Measurements from ENCODE around the gene RASAL2. TPM values are rescaled to one million over a fixed set of nuclear protein-coding genes. Genes with fewer than 3 reads are reported as not detected.
A peak's percentile ranks its signal among the peaks of the same experiment; 100 is the strongest.

The RASAL2 gene
- polyA plus RNA-seq, 6 donors from 2014 or later: 0.11 to 2.1 (median 0.55) TPM

- DNase-seq: no peak
- Mint-ChIP-seq H3K27me3 (peaks cover 0 to 3% (median 0%) of the 10 kb centered on the region in 3 donors), H3K4me3 (no peak overlapping the region), H3K4me1 (peaks cover 4 to 15% (median 12%) of the 10 kb centered on the region in 3 donors), H3K36me3 (no peaks in the 10 kb centered on the region), H3K27ac (no peak overlapping the region), H3K9me3 (no peaks in the 10 kb centered on the region)
- ATAC-seq (ENCODE audit: low read depth in 2 of 2): no peak
These were observed 398.4 kb downstream of the RASAL2 start for GRCh38 chr1:178492341-178492740.

DNA sequence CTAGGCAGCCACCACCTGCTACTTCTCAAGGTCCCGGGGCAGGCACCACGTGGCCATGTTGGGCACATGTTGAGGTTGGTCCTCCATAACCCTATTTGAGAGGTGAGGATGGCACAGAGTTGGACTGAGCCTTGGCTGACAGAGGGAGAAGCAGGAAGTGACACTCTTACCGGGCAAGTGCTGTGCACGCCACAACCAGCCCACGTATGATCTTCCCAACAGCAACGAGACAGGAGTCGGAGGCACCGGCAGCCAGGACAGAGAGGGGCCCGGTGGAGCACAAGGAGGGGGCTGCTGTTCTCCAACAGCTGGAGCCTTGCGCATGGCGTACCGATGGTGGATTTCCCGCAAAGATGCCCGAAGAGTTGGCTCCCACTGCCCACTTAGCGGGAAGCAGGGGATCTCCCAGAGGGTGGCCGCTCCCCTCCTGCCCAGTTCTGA, 399.4 kb downstream of the RASAL2 start:
- Mint-ChIP-seq H3K36me3 (no peaks in the 10 kb centered on the region), H3K4me1 (peaks cover 0 to 6% (median 2%) of the 10 kb centered on the region in 3 donors), H3K9me3 (no peaks in the 10 kb centered on the region), H3K4me3 (peak overlapping the region in 1 of 8 donors; percentile 69), H3K27me3 (peaks cover 0 to 3% (median 0%) of the 10 kb centered on the region in 3 donors), H3K27ac (peak overlapping the region in 1 of 6 donors; percentile 53)
- ATAC-seq (ENCODE audit: low read depth in 2 of 2): no peak
- no peak for DNase-seq

- no peak for DNase-seq
- Mint-ChIP-seq H3K9me3 (no peaks in the 10 kb centered on the region), H3K4me1 (peaks cover 0 to 6% (median 0%) of the 10 kb centered on the region in 3 donors), H3K27ac (no peak overlapping the region), H3K27me3 (peaks cover 0 to 3% (median 0%) of the 10 kb centered on the region in 3 donors), H3K36me3 (no peaks in the 10 kb centered on the region), H3K4me3 (no peak overlapping the region)
- no peak for ATAC-seq (ENCODE audit: low read depth in 2 of 2)
These were observed 400.7 kb downstream of the RASAL2 start for GRCh38 chr1:178494569-178494971.

DNA sequence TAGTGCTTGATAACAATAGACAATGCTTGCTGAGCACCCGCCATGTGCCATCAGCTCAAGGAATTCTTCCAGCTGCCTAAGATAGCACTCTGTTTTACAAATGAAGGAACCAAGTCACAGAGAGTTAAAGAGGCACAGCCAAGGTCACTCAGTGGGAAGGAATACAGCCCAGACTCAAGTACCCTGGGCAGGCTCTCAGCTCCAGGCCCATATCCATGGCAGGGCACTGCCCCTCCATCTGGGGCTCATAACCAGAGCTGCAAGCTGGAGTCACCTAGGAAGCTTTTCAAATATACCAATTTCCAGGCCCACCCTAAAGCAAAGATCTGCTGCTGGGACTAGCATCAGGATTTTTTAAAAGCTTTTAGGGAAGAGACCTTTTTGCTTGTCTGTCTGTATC, 401.3 kb downstream of the RASAL2 start:
- H3K27ac Mint-ChIP-seq: peak overlapping the region in 1 of 6 donors; percentile 87
- no peak for ATAC-seq (ENCODE audit: low read depth in 2 of 2)
- DNase-seq: no peak

DNA sequence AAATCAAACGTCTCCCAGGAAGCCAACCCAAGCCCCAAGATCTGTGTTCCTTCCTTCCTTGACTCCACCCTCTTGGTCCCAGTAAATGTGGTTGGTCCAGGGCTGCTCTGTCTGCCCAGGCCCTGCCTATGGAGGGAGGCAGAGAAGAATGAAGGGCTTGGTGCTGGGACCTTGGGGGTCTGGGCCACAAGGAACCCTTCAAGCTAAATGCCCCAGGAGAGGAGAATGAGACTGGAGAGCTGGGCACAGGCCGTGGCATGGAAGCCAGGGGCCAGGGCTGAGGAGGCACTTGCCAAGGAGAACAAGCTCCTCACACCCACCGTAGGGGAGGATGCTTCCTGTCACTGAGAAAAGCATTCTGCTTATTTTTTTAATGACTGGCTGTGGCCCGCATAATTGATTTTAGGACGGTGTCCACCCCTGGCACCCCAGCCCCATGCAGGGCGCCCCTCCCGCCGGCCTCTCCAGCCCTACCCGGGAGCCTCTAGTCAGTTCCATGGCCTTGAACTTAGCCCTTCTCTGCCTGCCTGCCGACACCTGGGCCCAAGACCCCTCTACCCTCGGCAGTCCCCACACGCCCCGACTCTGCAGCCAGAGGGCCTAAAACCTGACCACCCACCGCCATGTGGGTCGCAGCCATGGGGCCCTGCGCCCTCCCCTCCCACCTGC, 402.0 kb downstream of the RASAL2 start:
- Mint-ChIP-seq H3K4me1 (peaks cover 0 to 6% (median 0%) of the 10 kb centered on the region in 3 donors), H3K27me3 (peaks cover 0 to 3% (median 0%) of the 10 kb centered on the region in 3 donors), H3K36me3 (no peaks in the 10 kb centered on the region), H3K27ac (peak overlapping the region in 1 of 6 donors; percentile 87), H3K9me3 (no peaks in the 10 kb centered on the region), H3K4me3 (no peak overlapping the region)
- DNase-seq (no peak), ATAC-seq (ENCODE audit: low read depth in 2 of 2) (no peak)

More for the DNA sequence above, 401.3 kb downstream of the RASAL2 start:
- no peak overlapping the region for H3K4me3 Mint-ChIP-seq
- no peaks in the 10 kb centered on the region for H3K36me3 Mint-ChIP-seq
- no peaks in the 10 kb centered on the region for H3K9me3 Mint-ChIP-seq
- H3K4me1 Mint-ChIP-seq: peaks cover 0 to 6% (median 0%) of the 10 kb centered on the region in 3 donors
- peaks cover 0 to 3% (median 0%) of the 10 kb centered on the region in 3 donors for H3K27me3 Mint-ChIP-seq

GRCh38 chr1:178496410-178497135, 402.7 kb downstream of the RASAL2 start, which contains the start of gene CLEC20A:
Gene CLEC20A, minus strand, starts transcription at chr1:178496964. Its CDS starts 25 bp downstream, at chr1:178496939.
- Mint-ChIP-seq H3K4me3 (peak within 1 kb of the TSS in 1 of 8 donors; percentile 3), H3K27ac (no peak within 1 kb of the TSS), H3K9me3 (no peaks in the 10 kb centered on the region), H3K4me1 (peaks cover 0 to 4% (median under 1%) of the 10 kb centered on the region in 3 donors), H3K27me3 (peaks cover 0 to 3% (median 0%) of the 10 kb centered on the region in 3 donors), H3K36me3 (no peaks in the 10 kb centered on the region)
- no peak for DNase-seq
- ATAC-seq (ENCODE audit: low read depth in 2 of 2): no peak

DNA sequence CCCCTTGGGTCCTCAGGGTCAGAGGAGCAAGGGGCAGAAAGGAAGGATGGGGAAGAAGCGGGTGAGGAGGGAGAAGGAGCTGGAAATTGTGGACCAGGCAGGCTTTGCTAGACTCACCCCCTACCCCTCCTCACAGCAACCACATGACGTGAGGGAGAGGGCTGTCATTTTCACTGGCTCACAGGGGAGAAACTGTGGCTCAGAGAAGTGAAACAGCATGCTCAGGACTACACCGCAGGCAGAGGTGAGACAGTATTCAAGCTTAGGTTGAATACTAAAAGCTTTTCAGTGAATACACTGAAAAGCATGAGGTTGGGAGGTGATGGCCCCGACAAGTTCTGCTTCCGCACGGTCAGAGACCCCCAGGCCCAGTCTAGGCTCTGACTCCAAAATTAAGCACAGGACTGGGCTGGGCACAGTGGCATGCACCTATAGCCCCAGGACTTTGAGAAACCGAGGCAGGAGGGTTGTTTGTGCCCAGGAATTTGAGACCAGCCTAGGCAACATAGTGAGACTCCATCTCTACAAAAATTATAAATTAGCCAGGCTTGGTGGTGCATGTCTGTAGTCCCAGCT, 404.1 kb downstream of the RASAL2 start:
- Mint-ChIP-seq H3K4me1 (peaks cover 0 to 2% (median 0%) of the 10 kb centered on the region in 3 donors), H3K27ac (no peak overlapping the region), H3K36me3 (no peaks in the 10 kb centered on the region), H3K9me3 (no peaks in the 10 kb centered on the region), H3K27me3 (peaks cover 0 to 3% (median 0%) of the 10 kb centered on the region in 3 donors), H3K4me3 (no peak overlapping the region)
- no peak for DNase-seq
- ATAC-seq (ENCODE audit: low read depth in 2 of 2): no peak

GRCh38 chr1:178498896-178499675, 405.2 kb downstream of the RASAL2 start:
- Mint-ChIP-seq H3K36me3 (no peaks in the 10 kb centered on the region), H3K4me1 (peaks cover 0 to 2% (median 0%) of the 10 kb centered on the region in 3 donors), H3K27me3 (peaks cover 0 to 6% (median 3%) of the 10 kb centered on the region in 3 donors), H3K4me3 (no peak overlapping the region), H3K27ac (peak overlapping the region in 1 of 6 donors; percentile 68), H3K9me3 (no peaks in the 10 kb centered on the region)
- ATAC-seq (ENCODE audit: low read depth in 2 of 2): no peak
- DNase-seq: no peak

- ATAC-seq (ENCODE audit: low read depth in 2 of 2) (no peak), DNase-seq (no peak)
- Mint-ChIP-seq H3K36me3 (no peaks in the 10 kb centered on the region), H3K27ac (no peak overlapping the region), H3K9me3 (no peaks in the 10 kb centered on the region), H3K4me1 (peaks cover 0 to 2% (median 0%) of the 10 kb centered on the region in 3 donors), H3K27me3 (peaks cover 0 to 10% (median 3%) of the 10 kb centered on the region in 3 donors), H3K4me3 (no peak overlapping the region)
These were observed 406.3 kb downstream of the RASAL2 start for GRCh38 chr1:178500091-178500770.

DNA sequence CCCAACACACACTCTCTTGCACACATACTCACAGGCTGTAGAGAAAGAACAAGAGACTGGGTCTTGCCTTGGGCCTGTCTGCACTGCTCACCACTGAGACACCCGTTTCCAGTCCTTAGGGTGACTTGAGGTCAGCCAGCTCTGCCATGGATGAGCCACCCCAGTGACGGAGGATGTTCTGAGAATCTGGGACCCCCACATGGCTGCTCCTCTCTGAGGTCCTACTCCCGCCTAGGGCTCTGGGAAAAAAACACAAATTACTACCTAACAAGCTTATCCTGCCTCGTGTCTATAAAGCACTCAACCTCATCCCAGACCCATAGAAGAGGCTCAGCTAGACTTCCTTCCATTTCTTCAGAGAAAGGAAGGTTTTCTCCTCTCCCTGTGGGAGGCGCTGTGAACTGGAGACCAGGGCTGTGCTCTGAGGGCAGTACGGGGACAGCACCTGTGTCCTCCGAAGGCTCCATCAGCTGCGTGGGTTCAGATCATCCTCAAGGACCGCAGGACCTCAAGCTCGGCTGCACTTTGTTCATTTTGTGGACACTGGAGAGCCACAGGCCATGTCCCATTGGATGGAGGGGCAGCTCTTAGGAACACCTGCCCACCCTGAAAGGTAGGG, 407.1 kb downstream of the RASAL2 start:
- Mint-ChIP-seq H3K27ac (no peak overlapping the region), H3K9me3 (no peaks in the 10 kb centered on the region), H3K4me1 (peaks cover 0 to 2% (median 0%) of the 10 kb centered on the region in 3 donors), H3K4me3 (no peak overlapping the region), H3K27me3 (peaks cover 0 to 10% (median 0%) of the 10 kb centered on the region in 3 donors), H3K36me3 (no peaks in the 10 kb centered on the region)
- DNase-seq (no peak), ATAC-seq (ENCODE audit: low read depth in 2 of 2) (no peak)

GRCh38 chr1:178501705-178502329, 407.9 kb downstream of the RASAL2 start:
- Mint-ChIP-seq H3K4me1 (peaks cover 0 to 2% (median 0%) of the 10 kb centered on the region in 3 donors), H3K9me3 (no peaks in the 10 kb centered on the region), H3K27me3 (peaks cover 0 to 10% (median 0%) of the 10 kb centered on the region in 3 donors), H3K36me3 (no peaks in the 10 kb centered on the region), H3K27ac (no peak overlapping the region), H3K4me3 (peak overlapping the region in 1 of 8 donors; percentile 30)
- ATAC-seq (ENCODE audit: low read depth in 2 of 2) (peak; percentile 68 to 84), DNase-seq (peak; percentile 59)

GRCh38 chr1:178502330-178502714, 408.4 kb downstream of the RASAL2 start:
- DNase-seq (no peak), ATAC-seq (ENCODE audit: low read depth in 2 of 2) (no peak)
- no peaks in the 10 kb centered on the region for H3K36me3 Mint-ChIP-seq
- H3K27ac Mint-ChIP-seq: no peak overlapping the region
- peaks cover 0 to 10% (median 0%) of the 10 kb centered on the region in 3 donors for H3K27me3 Mint-ChIP-seq
- H3K4me1 Mint-ChIP-seq: peaks cover 0 to 2% (median 0%) of the 10 kb centered on the region in 3 donors
- H3K4me3 Mint-ChIP-seq: no peak overlapping the region
- H3K9me3 Mint-ChIP-seq: no peaks in the 10 kb centered on the region
